Measurements from ENCODE around the gene EIF4EBP2.

The EIF4EBP2 gene

DNA sequence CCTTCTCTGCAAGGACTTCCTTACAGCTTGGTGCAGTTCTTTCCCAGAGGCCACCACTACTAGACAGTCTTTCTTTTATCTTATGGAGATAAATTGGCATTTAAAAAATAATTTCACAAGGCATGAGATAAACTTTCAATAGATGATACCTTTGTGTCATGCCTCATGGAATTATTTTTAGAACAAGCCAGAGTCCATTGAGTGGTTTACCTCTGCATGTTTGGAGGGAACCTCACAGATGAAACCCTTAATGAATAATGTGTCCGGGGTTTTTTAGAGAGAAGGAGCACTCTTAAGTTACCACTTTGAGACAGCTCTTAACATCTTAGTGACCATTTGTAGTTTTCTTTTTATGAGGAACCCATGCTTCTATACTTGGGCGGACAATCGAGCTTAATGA, 20.4 kb downstream of the EIF4EBP2 start:
- H3K27ac ChIP-seq, result no peak overlapping the region
- TF ChIP-seq, protein P1, sequence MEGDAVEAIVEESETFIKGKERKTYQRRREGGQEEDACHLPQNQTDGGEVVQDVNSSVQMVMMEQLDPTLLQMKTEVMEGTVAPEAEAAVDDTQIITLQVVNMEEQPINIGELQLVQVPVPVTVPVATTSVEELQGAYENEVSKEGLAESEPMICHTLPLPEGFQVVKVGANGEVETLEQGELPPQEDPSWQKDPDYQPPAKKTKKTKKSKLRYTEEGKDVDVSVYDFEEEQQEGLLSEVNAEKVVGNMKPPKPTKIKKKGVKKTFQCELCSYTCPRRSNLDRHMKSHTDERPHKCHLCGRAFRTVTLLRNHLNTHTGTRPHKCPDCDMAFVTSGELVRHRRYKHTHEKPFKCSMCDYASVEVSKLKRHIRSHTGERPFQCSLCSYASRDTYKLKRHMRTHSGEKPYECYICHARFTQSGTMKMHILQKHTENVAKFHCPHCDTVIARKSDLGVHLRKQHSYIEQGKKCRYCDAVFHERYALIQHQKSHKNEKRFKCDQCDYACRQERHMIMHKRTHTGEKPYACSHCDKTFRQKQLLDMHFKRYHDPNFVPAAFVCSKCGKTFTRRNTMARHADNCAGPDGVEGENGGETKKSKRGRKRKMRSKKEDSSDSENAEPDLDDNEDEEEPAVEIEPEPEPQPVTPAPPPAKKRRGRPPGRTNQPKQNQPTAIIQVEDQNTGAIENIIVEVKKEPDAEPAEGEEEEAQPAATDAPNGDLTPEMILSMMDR (conservative IDR thresholded peaks at IDR 0.05), result no peak

DNA sequence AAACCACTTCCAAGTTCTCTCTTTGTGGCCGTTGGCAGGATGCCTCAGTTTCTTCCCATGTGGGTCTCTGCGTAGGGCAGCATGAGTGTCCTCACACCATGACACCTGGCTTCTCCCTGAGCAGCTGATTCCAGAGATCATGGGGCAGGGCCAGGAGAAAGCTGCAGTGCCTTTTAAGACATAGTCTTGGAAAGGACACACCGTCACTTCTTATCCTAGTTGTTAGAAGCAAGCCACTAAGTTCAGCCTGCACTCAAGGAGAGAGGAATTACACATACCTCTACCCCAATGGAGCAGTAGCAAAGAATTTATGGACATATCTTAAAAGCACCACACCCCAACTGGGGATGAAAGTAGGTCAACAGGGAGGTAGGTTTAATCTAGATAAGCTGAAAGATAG, 21.2 kb downstream of the EIF4EBP2 start:
- TF ChIP-seq, protein P1 (conservative IDR thresholded peaks at IDR 0.05), result no peak
- no peak overlapping the region for H3K27ac ChIP-seq

DNA sequence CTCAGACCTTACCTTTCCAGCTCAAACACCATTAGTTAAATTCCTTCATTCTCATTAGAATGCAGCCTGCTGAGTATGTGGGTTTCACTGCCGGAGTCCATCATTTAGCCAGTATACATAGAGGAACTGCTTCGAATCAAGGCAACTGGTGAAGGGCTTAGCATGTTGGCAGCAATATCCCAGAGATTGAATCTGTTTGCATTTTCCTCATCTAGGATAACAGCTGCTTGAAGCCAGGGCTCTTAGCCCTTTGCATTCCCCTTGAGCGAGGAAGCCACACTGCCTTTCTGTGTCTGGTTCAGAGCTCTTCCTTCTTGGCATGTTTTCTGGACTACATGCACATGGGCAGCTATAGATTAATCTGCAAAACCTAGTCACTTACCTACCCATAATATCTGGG, 22.9 kb downstream of the EIF4EBP2 start:
- TF ChIP-seq, protein P1 (conservative IDR thresholded peaks at IDR 0.05), result no peak
- H3K27ac ChIP-seq, result no peak overlapping the region

DNA sequence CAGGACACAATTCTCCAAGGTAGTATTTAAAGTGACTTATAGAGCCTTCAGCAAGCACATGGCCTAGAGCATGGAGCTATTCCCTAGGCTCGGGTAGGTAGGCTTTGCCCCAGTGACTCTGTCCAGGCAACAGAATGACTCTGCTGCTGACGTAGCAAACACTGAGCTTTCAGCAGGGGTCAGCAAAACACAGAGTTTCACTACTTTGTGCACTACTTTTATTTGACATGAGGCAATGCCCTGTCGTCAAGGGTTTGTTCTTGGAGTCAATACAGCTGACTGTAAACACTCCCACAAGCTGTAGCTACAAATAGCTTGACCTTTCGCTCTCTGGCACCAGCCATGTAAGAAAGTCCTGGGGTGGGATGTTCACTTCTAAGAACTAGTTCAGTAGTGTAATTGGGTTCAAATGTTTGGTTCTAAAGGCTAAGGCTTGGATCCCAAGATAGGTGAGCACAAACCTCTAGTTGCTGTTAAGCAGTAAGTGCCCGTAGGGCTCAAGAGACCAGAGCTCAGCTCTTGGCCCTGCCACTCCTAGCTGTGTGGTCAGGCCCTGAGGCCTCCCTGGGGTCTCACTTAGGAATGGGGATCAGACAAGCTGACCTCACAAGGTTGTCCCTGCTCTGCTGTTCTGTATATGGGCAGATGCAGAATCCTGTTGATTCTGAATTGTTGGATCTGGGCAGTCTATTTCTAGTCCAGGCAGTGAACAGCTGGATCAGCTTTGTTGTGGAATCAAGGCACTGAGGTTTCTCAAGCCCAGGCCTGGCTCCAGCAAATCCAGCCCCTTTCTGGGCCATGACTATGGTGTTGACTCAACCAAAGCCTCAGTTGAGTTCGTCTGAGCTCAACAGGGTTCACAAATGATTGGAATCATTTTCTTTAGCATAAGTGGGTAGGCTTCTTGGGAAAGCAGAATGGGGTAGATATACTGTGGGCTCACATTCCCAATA, 26.8 kb downstream of the EIF4EBP2 start:
- TF ChIP-seq, protein P1 (conservative IDR thresholded peaks at IDR 0.05), result no peak
- no peak overlapping the region for H3K27ac ChIP-seq

DNA sequence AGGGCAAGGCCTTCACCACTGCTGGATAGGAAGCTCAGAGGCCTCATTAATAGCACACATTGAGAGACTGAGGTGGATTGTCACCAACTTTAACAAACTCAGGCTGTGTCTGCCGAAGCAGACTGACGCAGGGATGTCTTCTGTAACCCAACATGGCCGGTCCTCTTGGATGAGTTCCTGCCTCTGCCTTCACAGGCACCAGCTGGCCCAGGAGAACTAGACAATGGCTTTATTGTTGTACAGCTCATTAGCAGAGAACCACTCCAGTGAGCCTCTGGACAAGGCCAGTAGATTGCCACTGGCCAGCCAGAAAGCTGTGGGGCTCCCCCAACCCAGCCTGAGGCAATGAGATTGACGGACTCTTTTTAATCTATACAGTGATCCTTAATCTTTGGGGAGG, 28.2 kb downstream of the EIF4EBP2 start:
- TF ChIP-seq, protein P1 (conservative IDR thresholded peaks at IDR 0.05), result no peak
- H3K27ac ChIP-seq, result no peak overlapping the region

DNA sequence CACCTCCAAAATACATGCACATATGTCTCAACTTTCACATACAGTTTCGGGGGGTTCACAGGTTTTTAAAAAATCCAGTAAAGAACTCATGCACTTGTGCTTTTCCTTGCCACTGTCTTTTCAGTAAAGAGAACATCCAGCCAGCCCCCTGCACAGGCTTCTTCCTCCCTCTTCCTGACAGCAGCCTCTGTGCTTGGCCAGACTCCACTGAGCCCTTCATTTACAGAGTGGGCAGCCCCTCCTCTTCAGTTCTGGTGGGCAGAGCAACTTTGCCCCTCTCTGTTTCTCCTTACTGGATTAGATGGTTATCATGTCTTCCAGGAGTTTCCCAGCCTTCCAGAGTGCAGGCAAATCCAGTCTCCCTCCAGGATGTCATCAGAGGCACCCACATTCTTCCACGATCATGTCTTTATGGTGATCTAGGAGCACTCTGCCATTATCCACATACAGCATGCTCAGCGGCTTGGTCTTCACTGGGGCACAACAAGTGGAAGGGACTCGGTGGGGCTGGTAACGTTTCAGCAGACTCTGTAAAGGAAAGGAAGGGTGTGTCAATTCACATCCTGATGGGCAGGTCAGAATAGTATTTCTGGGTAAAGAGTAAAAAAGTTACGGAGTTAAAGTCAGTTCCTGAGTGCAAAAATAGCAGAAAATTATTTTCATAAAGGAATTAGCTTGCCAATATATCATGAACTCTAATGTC, 28.8 kb downstream of the EIF4EBP2 start:
- no peak overlapping the region for H3K27ac ChIP-seq
- TF ChIP-seq, protein P1 (conservative IDR thresholded peaks at IDR 0.05), result no peak

DNA sequence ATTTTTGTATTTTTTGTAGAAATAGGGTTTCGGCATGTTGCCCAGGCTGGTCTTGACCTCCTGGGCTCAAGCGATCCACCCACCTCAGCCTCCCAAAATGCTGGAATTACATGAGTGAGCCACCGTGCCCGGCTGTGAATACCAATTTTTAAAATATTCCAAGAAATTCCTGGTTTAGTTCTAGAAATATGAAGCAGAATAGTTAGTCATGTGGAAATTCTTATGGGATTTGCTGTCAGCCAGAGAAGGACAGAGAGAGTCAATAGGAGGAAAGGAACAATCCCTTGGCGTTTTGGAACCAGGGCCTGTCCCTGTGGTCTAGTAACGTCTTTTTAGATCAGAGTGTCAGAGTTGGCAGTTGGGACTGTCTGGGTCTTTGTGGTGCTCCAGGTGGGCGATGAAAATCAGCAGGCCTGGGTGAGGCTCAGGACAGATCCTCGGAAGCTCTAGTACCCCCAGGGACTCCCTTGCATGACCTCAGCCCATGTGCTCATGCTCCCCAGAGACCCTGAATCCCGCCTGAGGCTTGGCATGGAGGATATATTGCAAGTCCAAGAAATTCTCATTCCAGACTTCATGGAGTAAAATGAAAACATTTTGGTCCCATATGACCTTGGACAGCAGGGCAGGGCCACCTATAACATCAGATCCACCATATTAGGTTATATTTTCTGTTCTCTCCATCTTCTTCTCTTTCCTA, 29.8 kb downstream of the EIF4EBP2 start:
- H3K27ac ChIP-seq, result no peak overlapping the region
- TF ChIP-seq, protein P1 (conservative IDR thresholded peaks at IDR 0.05), result no peak
